Brain microvascular endothelial cell (primary cell): ENCODE results near the gene DDX41.

ENCODE experiments used
- DNase-seq: peaks from one replicate; pipeline ENCODE4 v3.0.0-alpha.2; 2020
- H3K27ac ChIP-seq: fragments of 250-450 bp; sonication (Bioruptor Pico); 2 replicates; pipeline ENCODE4 v1.5.1; 2020; ENCODE audit warnings: mild to moderate bottlenecking, moderate library complexity
- H3K27me3 ChIP-seq: fragments of 250-450 bp; sonication (Bioruptor Pico); replicated peaks from 2 replicates; pipeline ENCODE4 v1.5.1; 2020; ENCODE audit warnings: mild to moderate bottlenecking
- H3K36me3 ChIP-seq: fragments of 250-450 bp; sonication (Bioruptor Pico); replicated peaks from 2 replicates; pipeline ENCODE4 v1.5.1; 2020; ENCODE audit warnings: mild to moderate bottlenecking
- H3K4me3 ChIP-seq: 2 replicates; pipeline ENCODE4 v1.5.1; 2011; ENCODE audit warnings: low read depth, mild to moderate bottlenecking, control low read depth, low read length, moderate library complexity
- in situ Hi-C: cut with HindIII; loops from 2 replicates; pipeline ENCODE4 v1.10.0; 2017; ENCODE audit warnings: low sequenced_read_pairs, low pct_ligation_motif_present
- TF ChIP-seq, protein P1 (sequence below): IDR thresholded peaks from 2 replicates; pipeline ENCODE4 v1.5.1; 2011; ENCODE audit warnings: low read depth, mild to moderate bottlenecking, moderate library complexity, low read length, control low read depth, inconsistent platforms; ENCODE audit errors: missing control alignments

The DDX41 gene

GRCh38 chr5:177509991-177510566 lies 6.7 kb downstream of the DDX41 start:
- TF ChIP-seq, protein P1, sequence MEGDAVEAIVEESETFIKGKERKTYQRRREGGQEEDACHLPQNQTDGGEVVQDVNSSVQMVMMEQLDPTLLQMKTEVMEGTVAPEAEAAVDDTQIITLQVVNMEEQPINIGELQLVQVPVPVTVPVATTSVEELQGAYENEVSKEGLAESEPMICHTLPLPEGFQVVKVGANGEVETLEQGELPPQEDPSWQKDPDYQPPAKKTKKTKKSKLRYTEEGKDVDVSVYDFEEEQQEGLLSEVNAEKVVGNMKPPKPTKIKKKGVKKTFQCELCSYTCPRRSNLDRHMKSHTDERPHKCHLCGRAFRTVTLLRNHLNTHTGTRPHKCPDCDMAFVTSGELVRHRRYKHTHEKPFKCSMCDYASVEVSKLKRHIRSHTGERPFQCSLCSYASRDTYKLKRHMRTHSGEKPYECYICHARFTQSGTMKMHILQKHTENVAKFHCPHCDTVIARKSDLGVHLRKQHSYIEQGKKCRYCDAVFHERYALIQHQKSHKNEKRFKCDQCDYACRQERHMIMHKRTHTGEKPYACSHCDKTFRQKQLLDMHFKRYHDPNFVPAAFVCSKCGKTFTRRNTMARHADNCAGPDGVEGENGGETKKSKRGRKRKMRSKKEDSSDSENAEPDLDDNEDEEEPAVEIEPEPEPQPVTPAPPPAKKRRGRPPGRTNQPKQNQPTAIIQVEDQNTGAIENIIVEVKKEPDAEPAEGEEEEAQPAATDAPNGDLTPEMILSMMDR, result no peak
- no peaks in the 10 kb centered on the region for H3K27me3 ChIP-seq
- in situ Hi-C loops, result no loop called here
- H3K27ac ChIP-seq, result no peak overlapping the region
- H3K4me3 ChIP-seq, result no peak overlapping the region
- DNase-seq, result no peak
- peaks cover 44% of the 10 kb centered on the region for H3K36me3 ChIP-seq

GRCh38 chr5:177509381-177509951 lies 7.3 kb downstream of the DDX41 start, which contains the start of gene DOK3:
Gene DOK3, minus strand, starts transcription at chr5:177509826. Its CDS starts 286 bp downstream, at chr5:177509540.
- H3K4me3 ChIP-seq, result no peak within 1 kb of the TSS
- H3K27me3 ChIP-seq, result no peaks in the 10 kb centered on the region
- in situ Hi-C loops, result no loop called here
- TF ChIP-seq, protein P1, result no peak
- DNase-seq, result no peak
- peaks cover 38% of the 10 kb centered on the region for H3K36me3 ChIP-seq
- H3K27ac ChIP-seq, result no peak within 1 kb of the TSS

GRCh38 chr5:177508837-177509236 lies 7.9 kb downstream of the DDX41 start:
- peaks cover 32% of the 10 kb centered on the region for H3K36me3 ChIP-seq
- TF ChIP-seq, protein P1, result no peak
- H3K27me3 ChIP-seq, result no peaks in the 10 kb centered on the region
- H3K4me3 ChIP-seq, result no peak overlapping the region
- H3K27ac ChIP-seq, result no peak overlapping the region
- DNase-seq, result no peak
- in situ Hi-C loops, result no loop called here

DNA sequence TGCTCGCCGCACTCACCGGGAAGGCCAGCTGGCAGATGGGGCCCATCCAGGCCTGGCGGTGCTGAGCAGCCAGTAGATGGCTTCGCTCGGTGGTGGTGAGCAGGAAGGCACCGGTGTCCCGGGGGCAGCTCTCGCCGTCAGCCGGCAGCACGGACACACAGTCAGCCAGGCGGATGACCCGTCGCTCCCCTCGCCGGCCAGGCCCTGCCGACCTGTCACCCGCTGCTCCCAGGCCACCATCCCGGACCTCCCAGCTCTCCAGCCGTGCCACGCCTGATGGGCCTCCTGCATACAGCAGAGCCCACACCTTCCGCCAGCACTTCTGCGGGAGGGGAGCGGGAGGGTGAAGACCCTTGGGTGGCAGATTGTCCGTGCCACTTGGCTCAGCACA lies 8.5 kb downstream of the DDX41 start:
- H3K4me3 ChIP-seq, result no peak overlapping the region

GRCh38 chr5:177507596-177508220 lies 9.1 kb downstream of the DDX41 start:
- no peak overlapping the region for H3K27ac ChIP-seq
- in situ Hi-C loops, result no loop called here
- H3K4me3 ChIP-seq, result no peak overlapping the region
- no peak for DNase-seq
- TF ChIP-seq, protein P1, result no peak
- no peaks in the 10 kb centered on the region for H3K27me3 ChIP-seq
- peaks cover 22% of the 10 kb centered on the region for H3K36me3 ChIP-seq

More for the DNA sequence above, 8.5 kb downstream of the DDX41 start:
- TF ChIP-seq, protein P1, result no peak
- Histone ChIP-seq H3K36me3 (peaks cover 27% of the 10 kb centered on the region), H3K27ac (no peak overlapping the region), H3K27me3 (no peaks in the 10 kb centered on the region)
- no peak for DNase-seq
- in situ Hi-C loops, result no loop called here
